SK-N-SH treated with all-trans-retinoic acid at 6 μM for 48 hours (cell line): ENCODE results near the gene NPVF.

ENCODE experiments used
- ATAC-seq: fragments of 200-7000 bp; cut with Tn5 transposase; 3 replicates; pipeline ENCODE4 v1.9.1; 2020; ENCODE audit warnings: mild to moderate bottlenecking, moderate library complexity
- ARNTL ChIP-seq: fragments of 450-650 bp; formaldehyde crosslinking; IDR thresholded peaks from 2 replicates; pipeline ENCODE4 v1.5.0; 2020; ENCODE audit warnings: low read depth, mild to moderate bottlenecking, moderate library complexity, borderline replicate concordance
- BACH2 ChIP-seq: fragments of 250-450 bp; sonication (Bioruptor Pico); IDR thresholded peaks from 2 replicates; pipeline ENCODE4 v1.9.0; 2021; ENCODE audit warnings: mild to moderate bottlenecking, borderline replicate concordance
- CSDC2 ChIP-seq: fragments of 250-450 bp; sonication (Bioruptor Pico); IDR thresholded peaks from 2 replicates; pipeline ENCODE4 v1.5.0; 2020; ENCODE audit warnings: mild to moderate bottlenecking, moderate library complexity
- CSRNP3 ChIP-seq: fragments of 250-450 bp; sonication (Bioruptor Pico); IDR thresholded peaks from 2 replicates; pipeline ENCODE4 v1.5.1; 2021; ENCODE audit warnings: mild to moderate bottlenecking, moderate library complexity
- ESRRG ChIP-seq: fragments of 250-450 bp; sonication (Bioruptor Pico); IDR thresholded peaks from 2 replicates; pipeline ENCODE4 v1.6.1; 2021; ENCODE audit warnings: mild to moderate bottlenecking
- GLIS3 ChIP-seq: fragments of 250-450 bp; sonication (Bioruptor Pico); IDR thresholded peaks from 2 replicates; pipeline ENCODE4 v1.5.0; 2020; ENCODE audit warnings: mild to moderate bottlenecking, moderate library complexity
- ISL1 ChIP-seq: fragments of 250-450 bp; sonication (Bioruptor Pico); IDR thresholded peaks from 2 replicates; pipeline ENCODE4 v2.1.2; 2022; ENCODE audit warnings: mild to moderate bottlenecking, moderate library complexity
- OSR1 ChIP-seq: fragments of 250-450 bp; sonication (Bioruptor Pico); IDR thresholded peaks from 2 replicates; pipeline ENCODE4 v1.8.0; 2022; ENCODE audit warnings: moderate library complexity, mild to moderate bottlenecking, inconsistent platforms
- PATZ1 ChIP-seq: fragments of 250-450 bp; sonication (Bioruptor Pico); IDR thresholded peaks from 2 replicates; pipeline ENCODE4 v1.8.0; 2020; ENCODE audit warnings: mild to moderate bottlenecking, moderate library complexity, borderline replicate concordance
- POU6F1 ChIP-seq: fragments of 250-450 bp; sonication (Bioruptor Pico); IDR thresholded peaks from 2 replicates; pipeline ENCODE4 v1.8.0; 2021; ENCODE audit warnings: low read depth, mild to moderate bottlenecking, moderate library complexity, borderline replicate concordance
- PPARA ChIP-seq: fragments of 250-450 bp; sonication (Bioruptor Pico); IDR thresholded peaks from 2 replicates; pipeline ENCODE4 v1.5.0; 2020; ENCODE audit warnings: mild to moderate bottlenecking, borderline replicate concordance
- RARB ChIP-seq: fragments of 250-450 bp; sonication (Bioruptor Pico); IDR thresholded peaks from 2 replicates; pipeline ENCODE4 v1.8.0; 2021; ENCODE audit warnings: mild to moderate bottlenecking, moderate library complexity
- SNAI2 ChIP-seq: fragments of 250-450 bp; sonication (Bioruptor Pico); IDR thresholded peaks from 2 replicates; pipeline ENCODE4 v1.5.0; 2020; ENCODE audit warnings: mild to moderate bottlenecking, moderate library complexity
- TCF4 ChIP-seq: fragments of 250-450 bp; sonication (Bioruptor Pico); IDR thresholded peaks from 2 replicates; pipeline ENCODE4 v1.8.0; 2021; ENCODE audit warnings: mild to moderate bottlenecking, moderate library complexity, borderline replicate concordance
- TOX ChIP-seq: fragments of 250-450 bp; sonication (Bioruptor Pico); IDR thresholded peaks from 2 replicates; pipeline ENCODE4 v1.8.0; 2021; ENCODE audit warnings: mild to moderate bottlenecking, moderate library complexity, borderline replicate concordance
- TSHZ2 ChIP-seq: fragments of 250-450 bp; sonication (Bioruptor Pico); IDR thresholded peaks from 2 replicates; pipeline ENCODE4 v1.5.0; 2020; ENCODE audit warnings: mild to moderate bottlenecking, moderate library complexity
- ZFP3 ChIP-seq: fragments of 250-450 bp; sonication (Bioruptor Pico); IDR thresholded peaks from 2 replicates; pipeline ENCODE4 v1.5.0; 2020; ENCODE audit warnings: mild to moderate bottlenecking, moderate library complexity
- ZFP30 ChIP-seq: fragments of 450-650 bp; formaldehyde crosslinking; IDR thresholded peaks from 2 replicates; pipeline ENCODE4 v1.5.0; 2022; ENCODE audit warnings: mild to moderate bottlenecking, moderate library complexity
- ZNF565 ChIP-seq: fragments of 450-650 bp; formaldehyde crosslinking; conservative IDR thresholded peaks from 2 replicates; pipeline ENCODE4 v1.5.0; 2020; ENCODE audit warnings: low read depth, mild to moderate bottlenecking, moderate library complexity
- ZNF70 ChIP-seq: fragments of 450-650 bp; formaldehyde crosslinking; IDR thresholded peaks from 2 replicates; pipeline ENCODE4 v1.5.0; 2020; ENCODE audit warnings: mild to moderate bottlenecking, moderate library complexity
- TF ChIP-seq, protein P1 (sequence below): fragments of 250-450 bp; sonication (Bioruptor Pico); IDR thresholded peaks from 2 replicates; pipeline ENCODE4 v1.5.1; 2020; ENCODE audit warnings: low read depth, mild to moderate bottlenecking, moderate library complexity

The NPVF gene

GRCh38 chr7:25256333-25256819 lies 28.1 kb upstream of the NPVF start:
- TF ChIP-seq ZFP30 (CRISPR knock-in tag): no peak
- TF ChIP-seq PATZ1: no peak
- no peak for TF ChIP-seq POU6F1
- no peak for TF ChIP-seq CSDC2 (CRISPR knock-in tag)
- TF ChIP-seq RARB (CRISPR knock-in tag): no peak
- TF ChIP-seq GLIS3 (CRISPR knock-in tag): no peak
- TF ChIP-seq, protein P1, sequence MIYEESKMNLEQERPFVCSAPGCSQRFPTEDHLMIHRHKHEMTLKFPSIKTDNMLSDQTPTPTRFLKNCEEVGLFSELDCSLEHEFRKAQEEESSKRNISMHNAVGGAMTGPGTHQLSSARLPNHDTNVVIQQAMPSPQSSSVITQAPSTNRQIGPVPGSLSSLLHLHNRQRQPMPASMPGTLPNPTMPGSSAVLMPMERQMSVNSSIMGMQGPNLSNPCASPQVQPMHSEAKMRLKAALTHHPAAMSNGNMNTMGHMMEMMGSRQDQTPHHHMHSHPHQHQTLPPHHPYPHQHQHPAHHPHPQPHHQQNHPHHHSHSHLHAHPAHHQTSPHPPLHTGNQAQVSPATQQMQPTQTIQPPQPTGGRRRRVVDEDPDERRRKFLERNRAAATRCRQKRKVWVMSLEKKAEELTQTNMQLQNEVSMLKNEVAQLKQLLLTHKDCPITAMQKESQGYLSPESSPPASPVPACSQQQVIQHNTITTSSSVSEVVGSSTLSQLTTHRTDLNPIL (CRISPR knock-in tag): no peak
- TF ChIP-seq TCF4: no peak
- no peak for TF ChIP-seq OSR1 (CRISPR knock-in tag)
- TF ChIP-seq ISL1 (CRISPR knock-in tag): no peak
- no peak for TF ChIP-seq ESRRG (CRISPR knock-in tag)
- no peak for TF ChIP-seq ZNF565 (CRISPR knock-in tag)
- TF ChIP-seq ZFP3 (CRISPR knock-in tag): no peak
- TF ChIP-seq CSRNP3: no peak
- TF ChIP-seq TSHZ2 (CRISPR knock-in tag): no peak
- TF ChIP-seq SNAI2: no peak
- no peak for TF ChIP-seq ZNF70 (CRISPR knock-in tag)
- TF ChIP-seq ARNTL (CRISPR knock-in tag): no peak
- no peak for TF ChIP-seq TOX (CRISPR knock-in tag)
- TF ChIP-seq, all 23 proteins: peak for 0
- no peak for ATAC-seq

DNA sequence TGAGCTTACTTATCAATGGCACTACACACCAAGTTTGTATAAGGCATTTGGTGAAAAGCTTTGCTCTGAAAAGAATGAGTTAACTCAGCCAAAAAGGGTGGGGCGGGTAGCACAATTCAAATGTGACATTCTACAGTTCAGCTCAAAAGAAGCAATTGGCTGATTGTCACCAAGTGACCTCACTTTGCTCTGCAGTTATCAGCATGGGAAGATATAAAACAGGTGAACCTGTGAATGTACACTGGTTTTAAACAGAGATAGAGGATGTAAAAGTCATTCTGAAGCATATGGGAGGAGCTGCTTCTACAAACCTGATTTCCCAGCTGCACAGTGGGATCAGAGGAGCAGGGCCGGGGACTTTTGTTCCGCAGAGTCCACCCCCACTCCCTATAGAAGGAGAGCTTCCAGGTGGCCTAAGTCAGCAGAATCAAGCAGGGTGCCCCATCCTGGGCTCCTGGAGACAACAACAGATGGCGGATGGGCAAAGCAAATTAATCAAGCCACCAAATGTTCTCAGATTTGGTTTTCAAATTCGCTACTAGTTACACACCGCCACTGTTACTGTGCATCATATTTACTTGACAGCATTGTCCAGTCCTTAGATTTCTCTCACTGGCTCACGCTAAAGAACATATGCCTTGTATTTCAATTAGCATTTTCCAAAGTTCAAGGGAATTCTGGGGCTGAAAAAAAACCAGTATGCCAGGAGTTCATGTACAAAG lies 27.5 kb upstream of the NPVF start:
- TF ChIP-seq TSHZ2 (CRISPR knock-in tag): no peak
- TF ChIP-seq TCF4: no peak
- TF ChIP-seq GLIS3 (CRISPR knock-in tag): no peak
- TF ChIP-seq ESRRG (CRISPR knock-in tag): no peak
- no peak for TF ChIP-seq ZNF565 (CRISPR knock-in tag)
- no peak for TF ChIP-seq ZFP30 (CRISPR knock-in tag)
- no peak for TF ChIP-seq BACH2 (CRISPR knock-in tag)
- no peak for TF ChIP-seq ZFP3 (CRISPR knock-in tag)
- TF ChIP-seq POU6F1: no peak
- TF ChIP-seq PPARA (CRISPR knock-in tag): no peak
- no peak for TF ChIP-seq CSDC2 (CRISPR knock-in tag)
- ATAC-seq: no peak
